ENCODE measurements around the gene ZZZ3. TPM values are rescaled to one million over a fixed set of nuclear protein-coding genes. Genes with fewer than 3 reads are reported as not detected.

Gene ZZZ3
- total RNA-seq, 1 experiment from 2014 or later: 48.4 TPM

DNA sequence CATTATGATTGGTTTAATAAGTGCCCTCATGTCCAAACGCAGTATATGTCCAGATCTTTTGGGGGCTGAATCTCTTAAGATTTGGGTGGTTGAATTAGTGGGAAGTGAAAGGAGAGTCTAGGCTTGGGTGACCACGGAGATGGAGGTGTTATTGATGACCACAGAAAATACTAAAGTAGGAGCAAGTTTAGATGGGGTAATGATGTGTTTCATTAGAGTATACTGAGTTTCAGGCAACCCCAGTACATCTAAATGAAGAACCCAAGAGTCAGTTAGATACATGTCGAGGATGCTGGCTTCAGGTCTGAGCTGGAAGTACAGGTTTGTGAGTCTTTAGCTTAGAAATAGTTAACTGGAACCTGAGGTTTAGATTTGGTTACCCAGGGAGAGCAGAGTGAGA, 6.5 kb upstream of the ZZZ3 start:
- ChIA-PET POLR2A (ENCODE audit: unreplicated experiment) (no interaction called here), CTCF (no interaction called here)
- no peaks in the 10 kb centered on the region for H3K27me3 ChIP-seq (ENCODE audit: insufficient read depth, low read depth)
- H3K4me1 ChIP-seq (replicated peaks; ENCODE audit: insufficient read depth): peaks cover 7% of the 10 kb centered on the region
- H2AFZ ChIP-seq: no peak overlapping the region
- no peak overlapping the region for H3K4me2 ChIP-seq
- no peaks in the 10 kb centered on the region for H3K79me2 ChIP-seq (ENCODE audit: low read depth)
- H3F3A ChIP-seq (ENCODE audit: insufficient read depth, low read depth): peaks cover 19% of the 10 kb centered on the region
- intact Hi-C loops (cut with micrococcal nuclease; ENCODE audit: unreplicated experiment): loop anchor here (10.0 kb wide), 1 partner anchor 154 kb away; no protein-coding TSS in a partner anchor
- no peak for DNase-seq
- H4K20me1 ChIP-seq (ENCODE audit: insufficient read depth): no peaks in the 10 kb centered on the region
- no peaks in the 10 kb centered on the region for H3K36me3 ChIP-seq (ENCODE audit: low read depth)
- no peak overlapping the region for H3K4me3 ChIP-seq
- no peak for TF ChIP-seq EZH2 (IDR thresholded peaks at IDR 0.05; ENCODE audit: low read depth)
- TF ChIP-seq, protein P1, sequence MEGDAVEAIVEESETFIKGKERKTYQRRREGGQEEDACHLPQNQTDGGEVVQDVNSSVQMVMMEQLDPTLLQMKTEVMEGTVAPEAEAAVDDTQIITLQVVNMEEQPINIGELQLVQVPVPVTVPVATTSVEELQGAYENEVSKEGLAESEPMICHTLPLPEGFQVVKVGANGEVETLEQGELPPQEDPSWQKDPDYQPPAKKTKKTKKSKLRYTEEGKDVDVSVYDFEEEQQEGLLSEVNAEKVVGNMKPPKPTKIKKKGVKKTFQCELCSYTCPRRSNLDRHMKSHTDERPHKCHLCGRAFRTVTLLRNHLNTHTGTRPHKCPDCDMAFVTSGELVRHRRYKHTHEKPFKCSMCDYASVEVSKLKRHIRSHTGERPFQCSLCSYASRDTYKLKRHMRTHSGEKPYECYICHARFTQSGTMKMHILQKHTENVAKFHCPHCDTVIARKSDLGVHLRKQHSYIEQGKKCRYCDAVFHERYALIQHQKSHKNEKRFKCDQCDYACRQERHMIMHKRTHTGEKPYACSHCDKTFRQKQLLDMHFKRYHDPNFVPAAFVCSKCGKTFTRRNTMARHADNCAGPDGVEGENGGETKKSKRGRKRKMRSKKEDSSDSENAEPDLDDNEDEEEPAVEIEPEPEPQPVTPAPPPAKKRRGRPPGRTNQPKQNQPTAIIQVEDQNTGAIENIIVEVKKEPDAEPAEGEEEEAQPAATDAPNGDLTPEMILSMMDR (conservative IDR thresholded peaks at IDR 0.05): no peak
- H3K9me3 ChIP-seq (ENCODE audit: insufficient read depth, low read depth): no peaks in the 10 kb centered on the region
- H3K9me2 ChIP-seq (ENCODE audit: insufficient read depth): no peaks in the 10 kb centered on the region
- H3K27ac ChIP-seq: no peak overlapping the region
- no TSS peak for BruUV-seq (replicated peaks)

DNA sequence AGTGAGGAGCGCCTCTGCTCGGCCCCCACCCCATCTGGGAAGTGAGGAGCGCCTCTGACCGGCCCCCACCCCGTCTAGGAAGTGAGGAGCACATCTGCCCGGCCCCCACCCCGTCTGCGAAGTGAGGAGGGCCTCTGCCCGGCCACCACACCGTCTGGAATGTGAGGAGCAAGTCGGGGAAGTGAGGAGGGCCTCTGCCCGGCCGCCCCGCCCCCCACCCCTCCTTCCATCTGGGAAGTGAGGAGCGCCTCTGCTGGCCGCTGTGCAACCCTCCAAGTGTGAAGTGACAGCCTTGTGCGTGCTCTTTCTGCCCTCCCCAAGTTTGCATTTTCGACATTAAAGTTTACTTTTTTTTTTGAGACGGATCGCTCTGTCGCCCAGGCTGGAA, 5.1 kb upstream of the ZZZ3 start:
- Histone ChIP-seq H3K79me2 (ENCODE audit: low read depth) (peaks cover under 1% of the 10 kb centered on the region), H3K4me3 (no peak overlapping the region), H3K9me2 (ENCODE audit: insufficient read depth) (no peaks in the 10 kb centered on the region), H3F3A (ENCODE audit: insufficient read depth, low read depth) (peaks cover 27% of the 10 kb centered on the region; the same call in 1 of the 2 replicates), H3K9me3 (ENCODE audit: insufficient read depth, low read depth) (no peaks in the 10 kb centered on the region), H2AFZ (0 out of 2 replicates have a peak overlapping the region, but pooled peaks have one; percentile 43), H3K27ac (no peak overlapping the region), H3K4me1 (replicated peaks; ENCODE audit: insufficient read depth) (peaks cover 9% of the 10 kb centered on the region), H4K20me1 (ENCODE audit: insufficient read depth) (no peaks in the 10 kb centered on the region), H3K27me3 (ENCODE audit: insufficient read depth, low read depth) (no peaks in the 10 kb centered on the region), H3K36me3 (ENCODE audit: low read depth) (no peaks in the 10 kb centered on the region), H3K4me2 (peak overlapping the region; percentile 34; the same call in 1 of the 2 replicates)
- POLR2A ChIA-PET (ENCODE audit: unreplicated experiment): no interaction called here
- no TSS peak for BruUV-seq (replicated peaks)
- intact Hi-C loops (cut with micrococcal nuclease; ENCODE audit: unreplicated experiment): loop anchor here (10.0 kb wide), 1 partner anchor 153 kb away; no protein-coding TSS in a partner anchor
- TF ChIP-seq, protein P1 (conservative IDR thresholded peaks at IDR 0.05): 0 out of 2 replicates have a peak, but pooled peaks have one; percentile 26
- TF ChIP-seq EZH2 (IDR thresholded peaks at IDR 0.05; ENCODE audit: low read depth): no peak
- DNase-seq: peak in 1 of 2 experiments; percentile 41
- CTCF ChIA-PET: no interaction called here

DNA sequence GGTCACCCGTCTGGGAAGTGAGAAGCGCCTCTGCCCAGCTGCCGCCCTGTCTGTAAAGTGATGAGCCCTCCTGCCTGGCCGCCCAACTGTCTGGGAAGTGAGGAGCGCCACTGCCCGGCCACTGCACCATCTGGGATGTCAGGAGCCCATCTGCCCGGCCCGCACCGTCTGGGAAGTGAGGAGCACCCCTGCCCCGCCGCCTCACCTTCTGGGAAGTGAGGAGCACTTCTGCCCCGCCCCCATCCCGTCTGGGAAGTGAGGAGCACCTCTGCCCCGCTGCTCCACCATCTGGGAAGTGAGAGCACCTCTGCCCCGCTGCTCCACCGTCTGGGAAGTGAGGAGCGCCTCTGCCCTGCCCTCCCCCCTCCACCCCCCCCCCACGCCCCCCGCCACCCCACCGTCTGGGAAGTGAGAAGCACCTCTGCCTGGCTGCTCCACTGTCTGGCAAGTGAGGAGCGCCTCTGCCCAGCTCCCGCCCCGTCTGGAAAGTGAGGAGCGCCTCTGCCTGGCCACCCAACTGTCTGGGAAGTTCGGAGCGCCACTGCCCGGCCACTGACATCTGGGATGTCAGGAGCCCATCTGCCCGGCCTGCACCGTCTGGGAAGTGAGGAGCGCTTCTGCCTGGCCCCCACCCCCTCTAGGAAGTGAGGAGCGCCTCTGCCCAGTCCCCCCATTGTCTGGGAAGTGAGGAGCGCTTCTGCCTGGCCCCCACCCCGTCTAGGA, 4.5 kb upstream of the ZZZ3 start:
- BruUV-seq (replicated peaks): no TSS peak
- POLR2A ChIA-PET (ENCODE audit: unreplicated experiment): no interaction called here
- intact Hi-C loops (cut with micrococcal nuclease; ENCODE audit: unreplicated experiment): loop anchor here (10.0 kb wide), 1 partner anchor 152 kb away; no protein-coding TSS in a partner anchor
- Histone ChIP-seq H3K4me1 (replicated peaks; ENCODE audit: insufficient read depth) (peaks cover 9% of the 10 kb centered on the region), H3K27me3 (ENCODE audit: insufficient read depth, low read depth) (no peaks in the 10 kb centered on the region), H3K9me3 (ENCODE audit: insufficient read depth, low read depth) (no peaks in the 10 kb centered on the region), H3K4me3 (no peak overlapping the region), H3K27ac (no peak overlapping the region), H3K4me2 (no peak overlapping the region), H3K79me2 (ENCODE audit: low read depth) (peaks cover 7% of the 10 kb centered on the region), H3K9me2 (ENCODE audit: insufficient read depth) (no peaks in the 10 kb centered on the region), H2AFZ (no peak overlapping the region), H4K20me1 (ENCODE audit: insufficient read depth) (peaks cover 2% of the 10 kb centered on the region), H3K36me3 (ENCODE audit: low read depth) (no peaks in the 10 kb centered on the region), H3F3A (ENCODE audit: insufficient read depth, low read depth) (peaks cover 33% of the 10 kb centered on the region; the same call in 1 of the 2 replicates)
- no peak for DNase-seq
- CTCF ChIA-PET: no interaction called here
- no peak for TF ChIP-seq EZH2 (IDR thresholded peaks at IDR 0.05; ENCODE audit: low read depth)
- TF ChIP-seq, protein P1 (conservative IDR thresholded peaks at IDR 0.05): no peak
